H1 (cell line): ENCODE measurements around the gene HMGCLL1. TPM values are rescaled to one million over a fixed set of nuclear protein-coding genes. Genes with fewer than 3 reads are reported as not detected.

Experiments used
- CTCF ChIA-PET: fragments of 300-600 bp; sonication (Branson Sonifier 250); formaldehyde crosslinking; loops from one replicate; lab custom pipeline; 2021; ENCODE audit not compliant: partially characterized antibody; lab: Charles Lee
- POLR2A ChIA-PET: fragments of 300-600 bp; sonication (Branson Sonifier 250); formaldehyde crosslinking; loops from one replicate; lab custom pipeline; 2021; ENCODE audit warnings: inconsistent platforms; ENCODE audit not compliant: partially characterized antibody; lab: Charles Lee
- DNase-seq, 2 experiments: peaks; one replicate each; pipeline versions ENCODE4 v3.0.0 to v3.0.0-alpha.2; 2010 to 2022; ENCODE audit warnings: low spot score in 2 of 2, low read depth in 1 of 2, mixed read lengths in 1 of 2
- FAIRE-seq: peaks from 2 replicates; lab custom pipeline; 2011; peaks lifted over from hg19 to GRCh38; lab: Jason Lieb, UNC
- H2AFZ ChIP-seq: 2 replicates; pipeline ENCODE4 v1.8.1; 2012; ENCODE audit warnings: low read length, inconsistent platforms
- H2AK5ac ChIP-seq: 2 replicates; pipeline ENCODE4 v1.6.1; 2013; ENCODE audit warnings: low read depth, low read length
- H2BK120ac ChIP-seq: replicated peaks from 2 replicates; pipeline ENCODE3; 2013; ENCODE audit warnings: low read depth, low read length, inconsistent platforms
- H2BK12ac ChIP-seq: 2 replicates; pipeline ENCODE4 v1.6.1; 2013; ENCODE audit warnings: low read depth, low read length
- H2BK15ac ChIP-seq: 2 replicates; pipeline ENCODE4 v1.6.1; 2013; ENCODE audit warnings: low read length
- H2BK20ac ChIP-seq: 2 replicates; pipeline ENCODE4 v1.6.1; 2013; ENCODE audit warnings: low read length
- H2BK5ac ChIP-seq: 2 replicates; pipeline ENCODE4 v1.6.1; 2013; ENCODE audit warnings: low read depth, low read length
- H3K14ac ChIP-seq: 2 replicates; pipeline ENCODE4 v1.6.1; 2013; ENCODE audit warnings: inconsistent platforms; ENCODE audit not compliant: insufficient read length
- H3K18ac ChIP-seq: 2 replicates; pipeline ENCODE4 v1.6.1; 2013; ENCODE audit warnings: low read length; ENCODE audit errors: extremely low read depth
- H3K23ac ChIP-seq: 2 replicates; pipeline ENCODE4 v1.6.1; 2013; ENCODE audit warnings: inconsistent platforms; ENCODE audit not compliant: insufficient read length
- H3K23me2 ChIP-seq: 2 replicates; pipeline ENCODE4 v1.6.1; 2013; ENCODE audit warnings: low read depth, low read length
- H3K27ac ChIP-seq: 2 replicates; pipeline ENCODE4 v1.6.1; 2011; ENCODE audit warnings: low read depth, low read length, inconsistent platforms
- H3K27me3 ChIP-seq, 4 experiments: replicated peaks in 1 of 4; 1 replicate in 1 of 4; 2 replicates in 3 of 4; pipeline versions ENCODE4 v1.6.1 to v1.8.1; 2011 to 2013; ENCODE audit warnings: low read length in 3 of 4, mild to moderate bottlenecking in 3 of 4, inconsistent platforms in 2 of 4, mixed read lengths in 2 of 4, moderate library complexity in 1 of 4; ENCODE audit not compliant: control insufficient read depth in 3 of 4, insufficient read depth in 3 of 4; ENCODE audit errors: extremely low read depth in 1 of 4
- H3K36me3 ChIP-seq, 4 experiments: 2 replicates each; pipeline versions ENCODE4 v1.6.1 to v1.8.1; 2011 to 2013; ENCODE audit warnings: mild to moderate bottlenecking in 4 of 4, low read length in 3 of 4, moderate library complexity in 2 of 4, control low read depth in 1 of 4, inconsistent platforms in 1 of 4; ENCODE audit not compliant: insufficient read depth in 4 of 4, control insufficient read depth in 2 of 4
- H3K4ac ChIP-seq: replicated peaks from 2 replicates; pipeline ENCODE3; 2013; ENCODE audit warnings: low read length, low read depth, mixed read lengths, inconsistent platforms; ENCODE audit not compliant: insufficient read length
- H3K4me1 ChIP-seq, 4 experiments: replicated peaks in 1 of 4; 1 replicate in 1 of 4; 2 replicates in 3 of 4; pipeline versions ENCODE4 v1.6.1 to v1.8.1; 2011 to 2013; ENCODE audit warnings: low read length in 3 of 4, inconsistent platforms in 2 of 4, mixed read lengths in 1 of 4; ENCODE audit not compliant: insufficient read depth in 4 of 4, control insufficient read depth in 3 of 4
- H3K4me2 ChIP-seq, 2 experiments: 2 replicates each; pipeline versions ENCODE4 v1.6.1 to v1.8.1; 2011 to 2013; ENCODE audit warnings: low read depth in 2 of 2, low read length in 2 of 2, control low read depth in 1 of 2, inconsistent platforms in 1 of 2, mild to moderate bottlenecking in 1 of 2; ENCODE audit not compliant: insufficient read depth in 1 of 2
- H3K4me3 ChIP-seq, 4 experiments: fragments of 200-600, 300-600 bp in 1 of 4; sonication (generic), shearing (Covaris generic), sonication (Bioruptor Twin) in 1 of 4; 2 replicates each; pipeline versions ENCODE4 v1.5.1 to v1.8.1; 2011 to 2016; ENCODE audit warnings: low read length in 4 of 4, low read depth in 3 of 4, control low read depth in 2 of 4, inconsistent platforms in 2 of 4, mild to moderate bottlenecking in 2 of 4, mixed read lengths in 1 of 4, moderate library complexity in 1 of 4; ENCODE audit not compliant: insufficient read depth in 2 of 4; ENCODE audit errors: extremely low read depth in 1 of 4
- H3K56ac ChIP-seq: replicated peaks from 2 replicates; pipeline ENCODE3; 2013; ENCODE audit warnings: low read depth, mild to moderate bottlenecking, mixed read lengths, low read length, inconsistent platforms; ENCODE audit not compliant: insufficient read length
- H3K79me1 ChIP-seq: 2 replicates; pipeline ENCODE4 v1.6.1; 2013; ENCODE audit warnings: low read depth, low read length, control low read depth
- H3K79me2 ChIP-seq, 2 experiments: 2 replicates each; pipeline versions ENCODE4 v1.6.1 to v1.8.1; 2012 to 2013; ENCODE audit warnings: low read length in 2 of 2, mild to moderate bottlenecking in 2 of 2, inconsistent platforms in 1 of 2; ENCODE audit not compliant: insufficient read depth in 2 of 2, control insufficient read depth in 1 of 2
- H3K9ac ChIP-seq, 4 experiments: replicated peaks in 1 of 4; 1 replicate in 1 of 4; 2 replicates in 3 of 4; pipeline versions ENCODE4 v1.6.1 to v1.8.1; 2011 to 2013; ENCODE audit warnings: low read depth in 3 of 4, low read length in 3 of 4, control low read depth in 2 of 4, mild to moderate bottlenecking in 2 of 4, moderate library complexity in 2 of 4, inconsistent platforms in 1 of 4; ENCODE audit errors: extremely low read depth in 1 of 4
- H3K9me3 ChIP-seq, 2 experiments: 2 replicates each; pipeline versions ENCODE4 v1.6.1 to v1.8.1; 2012 to 2013; ENCODE audit warnings: mild to moderate bottlenecking in 2 of 2, moderate library complexity in 2 of 2, control low read depth in 1 of 2, inconsistent platforms in 1 of 2, low read depth in 1 of 2, low read length in 1 of 2, mixed read lengths in 1 of 2; ENCODE audit not compliant: insufficient read depth in 2 of 2
- H4K20me1 ChIP-seq, 2 experiments: replicated peaks in 1 of 2; 2 replicates each; pipeline versions ENCODE3 to v1.8.1; 2011 to 2013; ENCODE audit warnings: inconsistent platforms in 2 of 2, low read length in 2 of 2, mild to moderate bottlenecking in 1 of 2; ENCODE audit not compliant: insufficient read depth in 2 of 2, control insufficient read depth in 1 of 2
- H4K5ac ChIP-seq: 2 replicates; pipeline ENCODE4 v1.6.1; 2013; ENCODE audit warnings: low read length, low read depth, mixed read lengths, inconsistent platforms; ENCODE audit not compliant: insufficient read length
- H4K8ac ChIP-seq: 2 replicates; pipeline ENCODE4 v1.8.0; 2013; ENCODE audit warnings: mild to moderate bottlenecking, moderate library complexity, low read length, inconsistent platforms; ENCODE audit not compliant: insufficient read depth; ENCODE audit errors: extremely low read depth
- H4K91ac ChIP-seq: replicated peaks from 2 replicates; pipeline ENCODE3; 2013; ENCODE audit warnings: low read length, mixed read lengths, inconsistent platforms; ENCODE audit not compliant: insufficient read length
- CHD1 ChIP-seq: IDR thresholded peaks from 2 replicates; pipeline ENCODE4 v1.6.1; 2012; ENCODE audit warnings: low read depth, low read length, improper control_type of control experiment
- CTBP2 ChIP-seq: IDR thresholded peaks from 2 replicates; pipeline ENCODE4 v1.7.0; 2011; ENCODE audit warnings: borderline replicate concordance, mild to moderate bottlenecking, moderate library complexity, mixed read lengths, low read length; ENCODE audit not compliant: insufficient read depth, insufficient read length
- E2F6 ChIP-seq: IDR thresholded peaks from 2 replicates; pipeline ENCODE4 v1.6.1; 2012; ENCODE audit warnings: inconsistent platforms
- RBBP5 ChIP-seq: IDR thresholded peaks from 2 replicates; pipeline ENCODE4 v1.7.1; 2012; ENCODE audit warnings: low read depth, mild to moderate bottlenecking, inconsistent platforms, low read length, moderate library complexity, borderline replicate concordance
- TCF12 ChIP-seq: IDR thresholded peaks from 2 replicates; pipeline ENCODE4 v1.6.1; 2011; ENCODE audit warnings: low read depth, mild to moderate bottlenecking, low read length
- TEAD4 ChIP-seq: IDR thresholded peaks from 2 replicates; pipeline ENCODE4 v1.6.1; 2012; ENCODE audit warnings: low read depth, low read length, inconsistent platforms, mixed read lengths
- WGBS, 2 experiments: shearing (Covaris generic) in 1 of 2; methylation state at CpG; one replicate each; pipeline versions ENCODE4 v1.1.6 to v1.1.7; 2013 to 2015; ENCODE audit warnings: low lambda C conversion rate in 2 of 2, mixed read lengths in 2 of 2, inconsistent platforms in 1 of 2, low coverage in 1 of 2, missing lambda C conversion rate in 1 of 2; ENCODE audit not compliant: insufficient replicate concordance in 2 of 2, insufficient coverage in 1 of 2, insufficient read length in 1 of 2; ENCODE audit errors: extremely low coverage in 1 of 2, missing lambda C conversion rate in 1 of 2; 5-methylcytosine and 5-hydroxymethylcytosine counted together
- long read RNA-seq, 2 experiments: library from RNA in 1 of 2; library from capped mRNA in 1 of 2; stranded (forward); transcript quantifications; one replicate each; pipeline ENCODE4 v2.0.0, GENCODE V29; 2021; ENCODE audit warnings: inconsistent platforms in 1 of 2
- polyA minus RNA-seq, 3 experiments: library from RNA; depleted of rRNA, polyadenylated mRNA; stranded (reverse); fragments of >200 nt; gene quantifications; 1 replicate in 2 of 3; 2 replicates in 1 of 3; pipeline ENCODE4 v1.2.3, GENCODE V29; 2011
- polyA plus RNA-seq, 7 experiments: library from polyadenylated mRNA; depleted of rRNA in 3 of 7; stranded (reverse) in 5 of 7; unstranded in 2 of 7; fragments of >200 nt in 5 of 7; fragments of 200-250 nt in 2 of 7; gene quantifications; 1 replicate in 5 of 7; 2 replicates in 1 of 7; 4 replicates in 1 of 7; pipeline versions ENCODE4 v1.2.1 to v1.2.3, GENCODE V29; 2011 to 2013; ENCODE audit warnings: missing spikeins in 2 of 7, mixed read lengths in 2 of 7
- total RNA-seq: library from RNA; stranded (reverse); fragmentation: NEBNext Ultra II Directional; extraction: Animal tissue kit (Norgen Biotek cat#: 25700); gene quantifications from 2 replicates; pipeline ENCODE4 v1.2.1, GENCODE V29; 2021

Gene HMGCLL1
- 0.41 TPM in 1 of 2 replicates, not detected in the other for total RNA-seq
- 0.06 TPM in 1 of 2 replicates, not detected in the other for polyA plus RNA-seq (2011; rRNA removed)
- polyA plus RNA-seq (2011; cell fraction: cytosol; rRNA removed) = 0.14 TPM
- polyA plus RNA-seq (2011; cell fraction: nucleus; rRNA removed) = not detected
- polyA plus RNA-seq (2012, experiment 1 of 2) = 0.14 to 0.19 TPM (median 0.16 TPM) in 4 replicates
- not detected for polyA plus RNA-seq (2012, experiment 2 of 2)
- polyA plus RNA-seq (2013, experiment 1 of 2) = 0.12 TPM
- polyA plus RNA-seq (2013, experiment 2 of 2) = 0.18 TPM
- polyA minus RNA-seq (2011; rRNA and poly(A)+ RNA removed) = 0.06 and 0.17 TPM in 2 replicates
- not detected for polyA minus RNA-seq (2011; cell fraction: cytosol; rRNA and poly(A)+ RNA removed)
- polyA minus RNA-seq (2011; cell fraction: nucleus; rRNA and poly(A)+ RNA removed) = not detected
- long read RNA-seq, experiment 1 = 0 reads
- long read RNA-seq, experiment 2 = 0 reads

DNA sequence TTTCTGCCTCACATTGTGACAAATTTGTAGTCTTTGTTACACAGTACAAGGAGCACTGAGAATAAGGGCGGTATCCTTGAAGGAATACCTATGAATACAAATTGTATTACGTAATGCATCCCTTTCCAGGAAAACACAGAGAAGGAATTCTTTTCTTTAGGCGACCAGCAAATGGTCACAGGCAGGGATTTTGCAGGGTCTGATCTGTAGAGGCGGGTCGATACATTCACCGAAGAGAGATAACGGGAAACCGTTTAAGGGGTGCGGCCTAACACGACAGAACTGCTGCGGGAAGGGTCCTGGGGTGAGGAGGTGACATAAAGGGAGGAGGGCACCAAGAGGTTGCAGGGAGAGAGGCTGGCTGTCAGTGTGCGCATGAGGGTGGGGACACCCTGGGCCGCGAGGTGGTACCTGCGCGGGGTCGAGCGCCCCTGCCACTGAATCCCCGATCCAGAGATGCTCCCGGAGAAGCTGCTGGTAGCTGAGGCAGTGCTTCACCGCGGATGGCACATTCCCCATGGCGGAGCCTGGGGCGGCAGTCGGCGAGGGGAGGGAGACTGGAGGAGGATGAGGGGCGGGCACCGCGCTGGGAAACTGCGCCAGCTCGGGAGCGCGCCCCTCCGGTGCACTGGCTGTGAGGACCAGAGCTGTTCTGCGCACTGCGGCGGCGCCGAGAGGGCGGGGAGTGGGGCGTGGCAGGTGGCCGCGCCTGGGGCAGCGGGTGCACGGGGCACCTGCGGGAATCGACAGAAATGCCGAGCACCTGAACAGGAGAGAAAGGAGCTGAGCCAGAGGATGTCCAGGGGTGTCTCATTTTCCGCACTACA lies at the start of gene HMGCLL1:
HMGCLL1 (minus strand) TSS at position 656 of the 827 bp plus-strand sequence; CDS start at position 519, 137 bp downstream.
- CTCF ChIA-PET = no interaction called here
- peak; percentile 54 to 88 for DNase-seq
- 5% methylated on average over 27 of the region's 49 CpGs; no CpG with 5 or more reads in 1 of the 2 experiments for WGBS, 2 experiments
- peak within 1 kb of the TSS; percentile 87 for H2AFZ ChIP-seq
- H3K36me3 ChIP-seq = no peaks in the 10 kb centered on the region
- no peak within 1 kb of the TSS for H3K27ac ChIP-seq
- H2BK120ac ChIP-seq = no peak within 1 kb of the TSS
- H3K4me1 ChIP-seq = no peaks in the 10 kb centered on the region; a peak in 1 of 7 replicates
- peak within 1 kb of the TSS in 1 of 4 experiments; percentile 25; a peak in 1 of 7 replicates for H3K9ac ChIP-seq
- no peaks in the 10 kb centered on the region for H3K79me1 ChIP-seq
- no peak within 1 kb of the TSS for H4K5ac ChIP-seq
- H4K8ac ChIP-seq = no peak within 1 kb of the TSS
- no peak within 1 kb of the TSS for H2BK15ac ChIP-seq
- POLR2A ChIA-PET = no interaction called here
- H3K23ac ChIP-seq = no peak within 1 kb of the TSS
- no peak within 1 kb of the TSS for H2BK12ac ChIP-seq
- H3K23me2 ChIP-seq = peaks cover 4% of the 10 kb centered on the region
- no peak for FAIRE-seq
- no peak within 1 kb of the TSS for H2AK5ac ChIP-seq
- H2BK20ac ChIP-seq = no peak within 1 kb of the TSS
- no peak within 1 kb of the TSS for H4K91ac ChIP-seq
- H3K27me3 ChIP-seq = no peaks in the 10 kb centered on the region; a peak in 1 of 7 replicates
- no peak within 1 kb of the TSS for H3K18ac ChIP-seq
- no peaks in the 10 kb centered on the region for H3K79me2 ChIP-seq
- H3K9me3 ChIP-seq = no peaks in the 10 kb centered on the region; a peak in 1 of 4 replicates
- peak within 1 kb of the TSS; percentile 58 to 75 for H3K4me2 ChIP-seq
- H3K56ac ChIP-seq = no peak within 1 kb of the TSS
- no peak within 1 kb of the TSS for H3K14ac ChIP-seq
- peak within 1 kb of the TSS; percentile 56 to 72 (median 62) for H3K4me3 ChIP-seq
- no peak within 1 kb of the TSS for H3K4ac ChIP-seq
- H4K20me1 ChIP-seq = no peaks in the 10 kb centered on the region
- H2BK5ac ChIP-seq = no peak within 1 kb of the TSS
- TF ChIP-seq CTBP2 (peak; percentile 42), TEAD4 (0 out of 2 replicates have a peak, but pooled peaks have one; percentile 27), TCF12 (no peak), RBBP5 (peak; percentile 47; the same call in 1 of the 2 replicates), CHD1 (no peak), E2F6 (peak; percentile 33)
